GM21381 (cell line): ENCODE data around the gene SNX32.
"Not testable (repeated sequence)": the region's sequence is repeated elsewhere in the genome, so short reads cannot be mapped to it uniquely, and the experiment has no call there.

ENCODE experiments used
- ATAC-seq: cut with Tn5 transposase; IDR thresholded peaks from one replicate; pipeline ENCODE4 v1.9.1; 2021; ENCODE audit warnings: mild to moderate bottlenecking, moderate library complexity; ENCODE audit not compliant: unreplicated experiment

The SNX32 gene

DNA sequence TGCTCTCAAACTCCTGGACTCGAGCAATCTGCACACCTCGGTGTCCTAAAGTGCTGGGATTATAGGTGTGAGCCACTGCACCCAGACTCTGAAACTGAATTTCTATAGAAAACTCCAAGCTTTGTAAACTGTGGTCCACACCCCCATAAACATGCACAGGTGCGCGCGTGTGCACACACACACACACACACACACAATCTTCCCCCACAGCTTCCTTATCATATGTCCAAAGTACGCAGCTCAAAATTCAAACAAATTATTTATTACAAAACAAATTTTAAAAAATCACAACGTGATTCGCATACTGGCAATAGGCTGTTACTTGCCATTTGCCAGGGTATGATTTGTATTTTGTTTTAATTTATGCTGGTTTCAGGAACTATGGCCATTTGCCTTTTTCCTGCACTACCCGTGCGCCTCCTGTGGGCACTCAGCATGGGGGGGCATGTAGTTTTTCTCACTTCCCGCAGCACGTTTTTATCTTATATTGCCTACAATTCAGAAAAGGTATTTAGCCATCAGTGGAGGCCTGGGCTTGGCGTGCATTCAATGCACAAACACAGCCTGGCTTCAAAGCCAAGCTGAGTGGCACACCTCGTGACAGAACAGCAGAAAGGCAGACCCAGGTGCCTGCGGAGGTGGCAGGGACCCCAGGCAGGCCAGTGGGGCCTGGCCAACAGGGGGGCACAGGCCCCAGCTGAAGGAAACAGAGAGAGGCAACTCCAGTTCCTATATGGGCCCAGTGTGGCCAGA, 10.8 kb upstream of the SNX32 start:
- ATAC-seq: no peak

DNA sequence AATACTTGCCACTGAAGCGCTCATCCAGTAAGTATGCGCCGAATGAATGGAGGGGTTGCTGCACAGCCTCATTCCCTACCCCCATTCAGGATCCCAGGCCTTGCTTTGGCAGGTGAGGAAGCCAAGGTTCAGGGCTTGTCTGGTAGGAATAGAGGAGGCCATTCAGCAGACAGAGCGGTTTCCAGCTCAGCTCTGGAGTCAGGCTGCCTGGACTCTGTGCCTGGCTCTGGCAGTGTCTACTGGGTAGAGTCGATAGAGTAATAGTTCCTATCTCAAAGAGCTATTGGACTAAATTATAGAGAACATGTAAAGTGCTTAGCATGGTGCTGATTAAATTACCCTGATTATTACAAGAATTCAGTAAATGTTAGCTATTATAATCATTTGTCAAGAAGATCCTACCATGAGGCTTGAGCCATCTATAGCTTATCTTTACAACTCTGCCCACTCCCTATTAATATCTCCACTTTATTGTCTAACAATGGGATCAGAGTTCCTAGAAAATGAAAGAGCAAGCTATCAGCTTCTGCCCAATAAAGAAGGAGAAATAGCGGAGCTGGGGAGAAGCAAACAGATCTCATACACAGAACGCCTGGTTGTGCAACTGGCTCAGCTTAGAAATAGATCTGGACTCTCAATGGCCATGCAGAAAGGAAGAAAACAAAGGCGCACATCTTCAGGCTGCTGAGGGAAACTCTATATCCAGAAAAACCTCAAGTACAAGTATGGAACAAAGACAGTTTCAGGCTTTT, 6.6 kb upstream of the SNX32 start:
- no peak for ATAC-seq

DNA sequence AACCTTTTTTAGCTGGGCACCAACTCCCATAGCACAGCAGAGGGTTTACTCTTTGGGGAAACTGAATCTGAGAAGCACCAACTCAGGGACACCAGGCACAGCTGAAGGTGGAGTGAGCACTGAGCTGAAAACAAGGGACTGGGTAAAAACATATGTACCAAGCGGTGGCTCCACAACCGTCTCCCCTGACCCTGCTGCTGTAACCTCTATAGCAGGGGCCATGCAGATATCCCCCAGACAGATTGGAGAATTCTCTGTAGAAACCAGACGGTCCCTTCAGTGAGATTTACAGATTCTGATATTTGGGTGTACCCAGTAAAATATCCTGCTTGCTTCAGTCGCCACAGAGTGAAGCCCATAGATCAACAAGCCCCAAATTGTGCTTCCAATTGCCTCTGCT, 4.3 kb upstream of the SNX32 start:
- ATAC-seq: no peak

DNA sequence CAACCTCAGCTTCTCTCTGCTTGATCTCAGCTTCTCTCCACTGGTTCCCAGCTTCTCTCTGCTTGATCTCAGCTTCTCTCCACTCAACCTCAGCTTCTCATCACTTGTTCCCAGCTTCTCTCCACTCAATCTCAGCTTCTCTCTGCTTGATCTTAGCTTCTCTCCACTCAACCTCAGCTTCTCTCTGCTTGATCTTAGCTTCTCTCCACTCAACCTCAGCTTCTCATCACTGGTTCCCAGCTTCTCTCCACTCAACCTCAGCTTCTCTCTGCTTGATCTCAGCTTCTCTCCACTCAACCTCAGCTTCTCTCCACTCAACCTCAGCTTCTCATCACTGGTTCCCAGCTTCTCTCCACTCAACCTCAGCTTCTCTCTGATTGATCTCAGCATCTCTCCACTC, 1.5 kb upstream of the SNX32 start:
- ATAC-seq: not testable (repeated sequence)

DNA sequence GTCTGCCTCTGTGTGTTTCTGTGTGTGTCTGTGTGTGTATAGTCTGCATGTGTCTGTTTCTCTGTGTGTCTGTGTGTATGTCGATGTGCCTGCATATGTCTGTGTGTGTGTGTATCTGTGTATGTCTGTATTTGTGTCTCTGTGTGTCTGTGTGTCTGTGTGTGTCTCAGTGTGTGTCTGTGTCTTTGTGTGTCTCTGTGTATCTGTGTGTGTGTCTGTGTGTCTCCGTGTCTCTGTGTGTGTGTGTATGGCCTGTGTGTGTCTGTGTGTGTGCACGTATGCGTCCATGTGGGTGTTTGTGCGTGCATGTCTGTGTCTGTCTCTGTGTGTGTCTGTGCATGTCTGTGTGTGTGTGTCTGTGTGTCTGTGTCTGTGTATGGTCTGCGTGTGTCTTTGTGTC, 439 bp downstream of the SNX32 start:
- ATAC-seq: no peak

DNA sequence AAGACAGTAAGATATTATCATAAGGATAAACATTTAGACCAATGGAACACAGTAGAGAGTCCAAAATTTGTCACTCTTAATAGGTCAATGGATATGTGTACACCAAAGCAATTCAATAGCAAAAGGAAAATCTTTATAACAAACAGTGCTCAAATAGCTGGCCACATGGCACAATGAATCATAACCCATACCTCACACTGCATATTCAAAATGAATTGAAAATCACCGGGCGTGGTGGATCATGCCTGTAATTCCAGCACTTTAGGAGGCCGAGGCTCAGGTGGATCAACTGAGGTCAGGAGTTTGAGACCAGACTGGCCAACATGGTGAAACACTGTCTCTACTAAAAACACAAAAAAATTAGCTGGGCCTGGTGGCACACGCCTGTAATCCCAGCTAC, 8.4 kb downstream of the SNX32 start:
- ATAC-seq: no peak

DNA sequence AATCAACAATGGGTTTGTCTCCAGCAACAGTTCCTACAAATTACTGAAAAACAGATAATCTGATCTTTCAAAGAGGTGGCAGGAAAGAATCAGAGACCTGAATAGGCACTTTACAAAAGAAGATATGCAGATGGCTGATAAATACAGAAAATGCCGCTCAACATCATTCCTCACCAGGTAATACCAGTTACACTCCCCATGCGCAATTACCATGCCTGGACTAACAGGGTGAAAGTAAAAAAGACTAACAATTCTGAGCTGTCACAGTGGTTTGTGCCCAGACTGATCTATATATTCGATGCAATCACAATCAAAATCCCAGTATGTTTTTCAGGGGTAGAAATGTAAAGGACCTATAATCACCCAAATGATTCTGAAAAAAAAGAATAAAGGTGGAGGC, 10.0 kb downstream of the SNX32 start:
- no peak for ATAC-seq

DNA sequence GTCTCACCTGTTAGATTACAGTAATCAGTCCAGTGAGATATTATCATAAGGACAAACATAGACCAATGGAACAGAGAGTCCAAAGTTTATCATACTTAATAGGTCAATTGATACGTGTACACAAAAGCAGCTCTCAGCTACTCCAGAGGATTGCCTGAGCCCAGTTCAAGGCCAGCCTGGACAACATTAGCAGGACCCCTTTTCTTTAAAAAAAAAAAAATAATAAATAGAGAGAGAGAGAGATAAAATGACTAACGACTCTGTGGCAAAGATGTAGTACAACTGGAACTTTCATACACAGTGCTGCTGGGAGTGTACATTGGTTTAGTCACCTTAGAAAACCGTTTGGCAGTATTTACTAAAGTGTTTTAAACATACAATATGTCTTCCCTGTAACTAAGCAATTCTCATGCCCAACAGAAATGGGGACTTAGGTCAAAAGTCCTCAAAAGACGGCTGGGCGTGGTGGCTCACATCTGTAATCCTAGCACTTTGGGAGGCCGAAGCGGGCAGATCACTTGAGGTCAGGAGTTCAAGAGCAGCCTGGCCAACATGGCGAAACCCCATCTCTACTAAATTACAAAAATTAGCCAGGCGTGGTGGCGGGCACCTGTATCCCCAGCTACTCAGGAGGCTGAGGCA, 10.6 kb downstream of the SNX32 start:
- no peak for ATAC-seq

DNA sequence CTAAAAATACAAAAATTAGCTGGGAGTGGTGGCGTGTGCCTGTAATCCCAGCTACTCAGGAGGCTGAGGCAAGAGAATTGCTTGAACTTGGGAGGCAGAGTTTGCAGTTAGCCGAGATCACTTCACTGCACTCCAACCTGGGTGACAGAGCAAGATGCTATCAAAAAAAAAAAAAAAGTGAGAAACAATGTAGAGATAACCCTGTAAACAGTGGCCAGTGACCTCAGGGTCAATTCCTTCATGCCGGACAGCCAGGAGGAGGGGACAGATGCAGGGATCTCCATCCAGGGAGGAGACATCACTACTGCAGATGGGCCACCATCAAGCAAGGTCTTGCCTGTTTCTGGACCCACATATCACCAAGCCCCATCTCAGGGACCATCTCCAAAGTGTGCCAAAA, 14.0 kb downstream of the SNX32 start:
- ATAC-seq: no peak

DNA sequence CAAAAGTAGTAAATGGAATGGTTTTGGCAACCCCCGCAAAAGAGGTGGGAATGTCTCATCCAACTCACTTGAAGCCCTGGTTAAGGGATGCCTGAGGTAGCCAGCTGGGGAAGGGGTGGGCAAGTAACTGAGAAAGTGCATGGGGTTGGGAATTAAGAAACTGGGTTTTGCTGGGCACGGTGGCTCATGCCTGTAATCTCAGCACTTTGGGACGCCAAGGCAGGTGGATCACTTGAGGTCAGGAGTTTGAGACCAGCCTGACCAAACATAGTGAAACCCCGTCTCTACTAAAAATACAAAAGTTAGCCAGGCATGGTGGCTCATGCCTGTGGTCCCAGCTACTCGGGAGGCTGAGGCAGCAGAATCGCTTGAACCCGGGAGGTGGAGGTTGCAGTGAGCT, 14.9 kb downstream of the SNX32 start:
- ATAC-seq: not testable (repeated sequence)

DNA sequence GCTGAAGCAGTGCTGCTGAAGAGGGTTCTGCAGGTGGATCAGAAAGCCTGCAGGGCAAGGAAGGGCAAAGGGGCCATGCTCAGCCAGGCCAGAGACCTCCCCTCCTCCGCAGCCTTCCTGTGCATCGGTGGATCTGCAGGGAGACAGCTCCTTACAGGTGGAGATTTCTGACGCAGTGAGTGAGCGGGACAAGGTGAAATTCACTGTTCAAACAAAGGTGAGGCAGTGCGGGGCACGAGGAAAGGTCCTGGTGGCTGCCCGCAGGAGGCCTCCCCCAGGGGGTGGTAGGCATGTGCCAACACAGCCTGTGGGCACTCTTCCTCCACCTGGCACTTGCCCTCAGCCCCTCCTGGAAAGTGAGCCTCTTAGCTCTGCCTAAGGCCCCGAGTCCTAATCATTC, 15.6 kb downstream of the SNX32 start:
- no peak for ATAC-seq

DNA sequence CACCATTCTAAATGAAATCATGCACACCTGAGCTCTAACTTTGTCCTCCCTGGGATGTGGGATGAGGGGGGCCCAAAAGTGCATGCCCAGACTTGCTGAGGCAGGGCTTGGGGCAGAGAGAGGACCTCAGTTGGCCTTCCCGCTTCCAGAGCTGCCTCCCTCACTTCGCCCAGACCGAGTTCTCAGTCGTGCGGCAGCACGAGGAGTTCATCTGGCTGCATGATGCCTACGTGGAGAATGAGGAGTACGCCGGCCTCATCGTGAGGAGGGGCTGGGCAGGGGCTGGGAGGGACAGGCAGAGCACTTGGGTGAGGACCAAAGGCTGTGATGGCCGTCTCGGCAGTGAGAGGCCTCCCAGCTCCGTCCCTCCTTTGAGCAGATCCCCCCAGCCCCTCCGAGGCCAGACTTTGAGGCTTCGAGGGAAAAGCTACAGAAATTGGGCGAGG, 16.0 kb downstream of the SNX32 start:
- ATAC-seq: no peak

DNA sequence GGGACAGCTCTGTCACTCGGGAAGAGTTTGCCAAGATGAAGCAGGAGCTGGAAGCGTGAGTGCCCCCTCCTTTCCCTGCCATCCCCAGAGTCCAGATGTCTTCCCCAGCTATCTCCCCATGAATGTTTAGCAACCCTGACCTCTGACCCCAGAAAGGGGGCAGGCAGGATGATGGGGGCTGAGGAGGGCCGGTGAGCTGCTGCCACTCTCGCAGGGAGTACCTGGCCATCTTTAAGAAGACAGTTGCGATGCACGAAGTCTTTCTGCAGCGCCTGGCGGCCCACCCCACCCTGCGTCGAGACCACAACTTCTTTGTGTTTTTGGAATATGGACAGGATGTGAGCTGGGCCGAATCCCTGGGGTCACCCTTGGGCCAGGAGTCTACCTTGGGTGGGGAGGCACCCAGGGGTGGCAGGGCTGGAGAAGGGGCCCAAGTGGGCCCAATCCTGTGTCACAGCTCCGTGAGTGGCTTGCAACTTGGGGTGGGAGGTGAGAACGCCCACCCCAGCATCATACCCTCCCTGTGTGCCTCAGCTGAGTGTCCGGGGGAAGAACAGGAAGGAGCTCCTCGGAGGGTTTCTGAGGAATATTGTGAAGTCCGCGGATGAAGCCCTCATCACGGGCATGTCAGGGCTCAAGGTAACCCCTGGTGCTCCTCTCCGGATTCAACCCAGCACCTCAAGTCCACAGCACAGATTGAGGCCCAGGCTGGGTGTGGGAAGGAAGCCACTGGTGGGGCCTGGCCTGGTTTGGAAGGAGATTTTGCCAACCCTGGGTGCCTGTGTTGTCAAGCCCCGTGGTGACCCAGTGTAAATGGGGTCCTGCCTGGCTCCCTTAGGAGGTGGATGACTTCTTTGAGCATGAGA, 16.7 kb downstream of the SNX32 start:
- ATAC-seq: no peak

DNA sequence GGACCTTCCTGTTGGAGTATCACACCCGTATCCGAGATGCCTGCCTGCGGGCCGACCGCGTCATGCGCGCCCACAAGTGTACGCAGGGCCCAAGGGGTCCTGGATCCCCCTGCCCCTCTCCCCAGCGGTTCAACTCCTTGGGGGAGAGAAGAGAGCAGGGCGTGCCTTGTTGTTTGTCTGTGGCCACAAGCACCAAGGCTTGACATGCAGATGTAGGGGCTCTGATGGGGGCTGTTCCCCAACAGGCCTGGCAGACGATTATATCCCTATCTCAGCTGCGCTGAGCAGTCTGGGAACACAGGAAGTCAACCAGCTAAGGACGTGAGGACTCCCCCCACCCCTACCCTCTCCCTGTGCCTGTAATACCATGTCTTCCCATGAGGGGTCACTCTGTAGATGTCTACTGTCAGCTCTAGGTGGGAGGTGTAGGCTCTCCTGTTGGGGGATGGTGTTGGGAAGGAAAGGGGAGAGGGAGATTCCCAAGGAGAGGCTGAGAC, 17.4 kb downstream of the SNX32 start:
- no peak for ATAC-seq

DNA sequence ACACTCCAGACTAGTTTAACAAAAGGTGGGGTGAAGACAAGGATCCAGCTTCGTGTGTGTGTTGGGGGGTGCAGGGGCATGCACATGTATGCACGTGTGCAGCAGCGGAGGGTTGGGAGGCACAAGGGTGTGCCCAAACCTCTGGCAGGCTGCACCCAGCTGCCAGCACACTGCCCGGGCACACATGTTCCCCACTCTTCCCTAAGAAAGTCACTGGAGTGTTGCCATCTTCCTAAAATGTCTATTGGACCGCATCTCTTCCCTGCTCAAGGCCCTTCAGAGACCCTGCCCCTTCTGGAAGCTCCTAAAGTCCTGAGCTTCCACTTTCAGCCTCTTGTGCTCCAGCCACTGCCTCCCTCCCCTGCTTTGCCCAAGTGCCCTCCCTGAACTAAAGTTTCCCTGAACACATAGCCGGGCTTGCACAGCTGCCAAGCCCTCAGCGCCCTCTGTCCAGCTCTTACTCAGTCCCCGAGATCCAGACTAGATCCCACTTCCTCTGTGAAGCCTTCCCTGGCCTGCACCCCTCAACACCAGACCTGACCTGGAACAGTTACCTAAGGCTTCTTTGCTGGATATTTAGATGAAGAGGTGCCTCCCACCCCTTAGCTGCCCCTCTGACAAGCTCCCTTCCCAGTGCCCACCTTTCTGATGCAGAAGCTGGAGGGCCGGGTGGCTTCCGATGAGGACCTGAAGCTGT, 18.2 kb downstream of the SNX32 start:
- no peak for ATAC-seq

DNA sequence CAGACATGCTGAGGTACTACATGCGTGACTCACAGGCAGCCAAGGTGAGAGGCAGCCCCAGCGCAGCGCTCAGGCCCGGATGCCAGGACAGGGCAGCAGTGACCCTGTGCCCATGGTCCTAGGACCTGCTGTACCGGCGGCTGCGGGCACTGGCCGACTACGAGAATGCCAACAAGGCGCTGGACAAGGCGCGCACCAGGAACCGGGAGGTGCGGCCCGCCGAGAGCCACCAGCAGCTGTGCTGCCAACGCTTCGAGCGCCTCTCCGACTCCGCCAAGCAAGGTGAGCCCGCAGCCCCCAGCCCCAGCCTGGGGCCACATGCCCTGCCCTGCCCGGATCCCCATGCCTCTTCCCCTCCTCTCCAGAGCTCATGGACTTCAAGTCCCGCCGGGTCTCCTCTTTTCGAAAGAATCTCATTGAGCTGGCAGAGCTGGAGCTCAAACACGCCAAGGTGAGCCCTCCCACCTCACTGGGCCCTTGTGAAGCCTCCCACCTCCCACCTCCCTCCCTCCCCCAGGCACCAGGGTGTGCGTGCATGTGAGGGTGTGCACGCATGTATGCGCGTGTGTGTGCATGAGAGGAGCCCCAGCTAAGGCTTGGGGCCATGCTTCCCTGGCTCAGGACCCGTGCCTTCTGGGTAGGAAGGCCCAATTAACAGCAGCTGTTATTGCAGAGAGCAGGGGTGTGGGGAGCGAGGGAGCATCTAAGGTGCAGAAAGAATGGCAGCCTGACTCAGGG, 18.9 kb downstream of the SNX32 start:
- ATAC-seq: no peak

DNA sequence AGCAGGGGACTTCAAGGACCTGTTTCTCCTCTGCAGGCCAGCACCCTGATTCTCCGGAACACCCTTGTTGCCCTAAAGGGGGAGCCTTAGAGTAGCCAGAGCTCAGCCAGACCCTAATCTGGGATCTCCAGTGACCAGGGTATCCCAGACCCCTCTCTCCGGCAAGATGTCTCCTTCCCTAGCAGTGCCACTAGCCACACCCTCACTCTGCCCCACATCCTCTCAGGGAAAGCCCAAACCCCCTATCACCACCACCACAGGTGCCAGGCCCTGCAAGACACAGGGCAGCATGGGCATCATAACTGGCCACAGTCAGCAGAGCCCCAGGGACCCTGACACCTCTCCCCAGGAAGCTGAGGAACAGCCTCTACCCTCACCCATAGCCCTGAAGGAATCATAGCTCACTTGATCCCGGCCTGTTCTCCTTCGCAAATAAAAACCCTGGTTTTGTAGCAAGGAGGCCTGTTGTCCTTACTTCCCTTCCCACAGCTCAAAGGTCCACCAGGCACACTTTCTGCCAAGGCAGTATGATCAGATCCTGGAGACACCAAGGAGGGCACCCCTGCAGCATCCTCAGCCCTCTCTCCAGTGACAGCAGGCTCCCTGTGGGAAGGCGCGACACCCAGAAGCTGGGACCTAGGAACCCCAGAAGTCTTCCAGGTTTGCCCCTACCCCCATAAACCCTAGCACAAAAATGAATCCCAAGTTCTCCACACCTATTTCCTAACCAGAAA, 19.6 kb downstream of the SNX32 start:
- no peak for ATAC-seq

DNA sequence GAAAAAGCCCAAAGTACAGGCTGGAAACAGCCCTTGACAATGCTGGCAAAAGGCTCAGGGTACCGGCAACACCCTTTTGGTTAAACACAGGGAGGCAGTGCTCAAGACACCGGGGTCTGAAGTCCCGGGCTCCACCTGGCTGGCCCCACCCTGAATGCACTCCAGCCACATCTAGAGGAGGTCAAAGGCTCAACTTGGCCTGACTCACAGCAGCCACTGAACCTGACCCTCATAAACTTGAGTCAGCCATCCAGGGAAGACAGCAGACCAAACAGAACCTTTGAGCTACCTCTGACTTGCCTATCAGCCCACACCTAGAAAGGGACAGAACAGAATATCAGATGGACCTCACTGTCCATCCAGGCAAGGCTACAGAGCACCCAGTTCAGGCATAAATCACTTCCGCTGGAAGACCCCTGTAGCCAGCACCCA, 20.4 kb downstream of the SNX32 start:
- no peak for ATAC-seq
